Stimulated activated CD4-positive, alpha-beta T cell treated with anti-CD3 and anti-CD28 coated beads, Interleukin-1b, Interleukin-23, amount 100 ng/mL, for 24 hours (primary cell): ENCODE results near the gene MACROH2A2.
"Not testable (repeated sequence)": the region's sequence is repeated elsewhere in the genome, so short reads cannot be mapped to it uniquely, and the experiment has no call there.

Source experiments
- DNase-seq, 4 experiments: peaks; one replicate each; pipeline ENCODE4 v3.0.0-alpha.2; 2020; ENCODE audit warnings: low read depth in 4 of 4, low spot score in 1 of 4

Gene MACROH2A2

GRCh38 chr10:70066190-70066589 is 13.5 kb downstream of the MACROH2A2 start:
- no peak for DNase-seq

GRCh38 chr10:70067586-70067985 is 14.9 kb downstream of the MACROH2A2 start:
- no peak for DNase-seq

GRCh38 chr10:70068925-70069324 is 16.3 kb downstream of the MACROH2A2 start:
- DNase-seq, result no peak

GRCh38 chr10:70069346-70069745 is 16.7 kb downstream of the MACROH2A2 start:
- no peak for DNase-seq

- DNase-seq, result no peak
Observed at GRCh38 chr10:70070834-70071233, 18.2 kb downstream of the MACROH2A2 start.

GRCh38 chr10:70074165-70074564 is 21.5 kb downstream of the MACROH2A2 start:
- DNase-seq, result no peak

- no peak for DNase-seq
Observed at GRCh38 chr10:70074971-70075370, 22.3 kb downstream of the MACROH2A2 start.

GRCh38 chr10:70078329-70078728 is 25.7 kb downstream of the MACROH2A2 start:
- no peak for DNase-seq

- DNase-seq, result no peak
Observed at GRCh38 chr10:70078937-70079336, 26.3 kb downstream of the MACROH2A2 start.

- not testable (repeated sequence) for DNase-seq
Observed at GRCh38 chr10:70080789-70081188, 28.1 kb downstream of the MACROH2A2 start.

GRCh38 chr10:70084189-70084588 is 31.5 kb downstream of the MACROH2A2 start:
- DNase-seq, result no peak

GRCh38 chr10:70085975-70086613 is 33.4 kb downstream of the MACROH2A2 start:
- DNase-seq, result no peak

GRCh38 chr10:70087616-70088307 is 35.1 kb downstream of the MACROH2A2 start:
- DNase-seq, result no peak

GRCh38 chr10:70088308-70088698 is 35.7 kb downstream of the MACROH2A2 start:
- no peak for DNase-seq

- no peak for DNase-seq
Observed at GRCh38 chr10:70090013-70090412, 37.4 kb downstream of the MACROH2A2 start.

GRCh38 chr10:70090951-70091350 is 38.3 kb downstream of the MACROH2A2 start:
- no peak for DNase-seq

GRCh38 chr10:70092389-70092718 is 39.7 kb downstream of the MACROH2A2 start:
- no peak for DNase-seq

GRCh38 chr10:70093335-70093944 is 40.8 kb downstream of the MACROH2A2 start:
- no peak for DNase-seq

- no peak for DNase-seq
Observed at GRCh38 chr10:70094250-70094649, 41.6 kb downstream of the MACROH2A2 start.

GRCh38 chr10:70096016-70096704 is 43.5 kb downstream of the MACROH2A2 start:
- DNase-seq, result no peak

- no peak for DNase-seq
Observed at GRCh38 chr10:70096705-70097420, 44.2 kb downstream of the MACROH2A2 start.
